SU-DHL-6 (cell line): ENCODE results near the gene MYH2.

ENCODE experiments used
- H2AFZ ChIP-seq: fragments of 200-600 bp; sonication (generic); 2 replicates; pipeline ENCODE4 v1.6.1; 2014; ENCODE audit warnings: low read depth, mild to moderate bottlenecking, moderate library complexity, mixed read lengths, antibody characterized with exemption, low read length; ENCODE audit not compliant: severe bottlenecking
- H3F3A ChIP-seq: fragments of 200-600 bp; shearing (Covaris generic); 2 replicates; pipeline ENCODE4 v1.6.0; 2016; ENCODE audit warnings: antibody characterized with exemption, mild to moderate bottlenecking; ENCODE audit not compliant: insufficient read depth
- H3K27ac ChIP-seq: fragments of 200-600 bp; sonication (generic); 2 replicates; pipeline ENCODE4 v1.5.1; 2016; ENCODE audit warnings: low read depth, mild to moderate bottlenecking, low read length, moderate library complexity, mixed read lengths
- H3K27me3 ChIP-seq: fragments of 200-600 bp; sonication (generic), shearing (Covaris generic); 2 replicates; pipeline ENCODE4 v1.6.0; 2014; ENCODE audit warnings: mild to moderate bottlenecking, low read length
- H3K36me3 ChIP-seq: fragments of 200-600 bp; sonication (generic); 2 replicates; pipeline ENCODE4 v1.6.1; 2014; ENCODE audit warnings: mild to moderate bottlenecking, low read length, mixed read lengths
- H3K4me2 ChIP-seq: fragments of 300-600, 200-600 bp; shearing (Covaris generic), sonication (generic); 2 replicates; pipeline ENCODE4 v1.6.0; 2014; ENCODE audit warnings: low read length, low read depth, mild to moderate bottlenecking; ENCODE audit not compliant: poor library complexity, severe bottlenecking
- H3K4me3 ChIP-seq: fragments of 200-600 bp; sonication (generic); 2 replicates; pipeline ENCODE4 v1.5.1; 2014; ENCODE audit warnings: antibody characterized with exemption, low read length, mild to moderate bottlenecking, mixed read lengths; ENCODE audit not compliant: insufficient read depth, poor library complexity, severe bottlenecking
- H3K79me2 ChIP-seq: fragments of 200-600 bp; sonication (generic); 2 replicates; pipeline ENCODE4 v1.6.1; 2014; ENCODE audit warnings: mild to moderate bottlenecking, low read length, moderate library complexity; ENCODE audit not compliant: insufficient read depth
- H3K9ac ChIP-seq: fragments of 200-600 bp; sonication (generic); 2 replicates; pipeline ENCODE4 v1.7.0; 2014; ENCODE audit warnings: mild to moderate bottlenecking, low read length
- H3K9me2 ChIP-seq: fragments of 200-600 bp; sonication (generic); replicated peaks from 2 replicates; pipeline ENCODE4 v1.6.1; 2014; ENCODE audit warnings: low read length; ENCODE audit not compliant: insufficient read depth
- H3K9me3 ChIP-seq: fragments of 200-600 bp; sonication (generic); 2 replicates; pipeline ENCODE4 v1.6.1; 2014; ENCODE audit warnings: low read length, mixed read lengths; ENCODE audit not compliant: insufficient read depth
- H4K20me1 ChIP-seq: fragments of 200-600 bp; sonication (generic); 2 replicates; pipeline ENCODE4 v1.6.1; 2014; ENCODE audit warnings: low read depth, mild to moderate bottlenecking, antibody characterized with exemption, low read length, moderate library complexity, mixed read lengths
- EZH2phosphoT487 ChIP-seq: fragments of 200-600 bp; sonication (generic), shearing (Covaris generic); conservative IDR thresholded peaks from 2 replicates; pipeline ENCODE4 v1.6.1; 2018; ENCODE audit warnings: mild to moderate bottlenecking, antibody characterized with exemption, low read length, moderate library complexity, mixed read lengths
- TF ChIP-seq, protein P1 (sequence below): fragments of 200-600 bp; sonication (generic); IDR thresholded peaks from one replicate; pipeline ENCODE4 v1.5.1; 2017; ENCODE audit warnings: antibody characterized with exemption, mild to moderate bottlenecking, low read length, moderate library complexity; ENCODE audit not compliant: insufficient read depth, poor library complexity, severe bottlenecking

MYH2 gene

DNA sequence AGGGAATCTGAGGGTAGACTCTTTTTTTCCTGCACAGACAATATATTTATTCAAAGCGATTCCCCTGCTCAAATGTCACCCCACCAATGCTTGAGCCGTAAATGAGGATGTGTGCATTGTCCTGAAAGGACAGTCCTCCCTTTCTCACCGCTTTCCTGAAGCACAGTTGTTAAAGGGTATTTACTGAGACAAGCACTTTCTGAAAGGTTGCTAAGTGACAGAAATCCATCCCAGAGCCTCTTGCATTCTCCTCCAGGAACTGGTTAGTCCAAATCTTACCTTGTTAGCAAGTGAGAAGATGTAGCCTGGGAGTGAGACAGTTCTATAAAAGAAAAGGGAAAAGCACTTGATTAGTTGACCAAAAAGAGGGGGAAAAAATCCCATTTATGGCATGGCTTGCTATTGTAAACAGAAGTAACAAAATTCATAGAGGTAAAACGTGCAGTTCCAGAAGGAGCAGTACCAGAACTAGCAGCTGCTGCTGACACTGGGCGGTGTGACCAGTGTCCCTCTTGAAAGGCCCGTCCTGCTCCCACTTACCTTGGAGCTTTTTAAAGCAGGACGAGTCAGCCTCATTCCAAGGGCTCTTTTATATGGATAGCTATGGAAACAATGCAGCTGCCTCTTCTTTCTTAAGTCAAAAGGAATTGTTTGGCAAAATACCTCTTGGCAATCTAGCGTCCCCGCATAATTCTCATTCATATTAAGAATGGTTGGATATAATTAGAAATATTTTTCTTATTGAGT lies at the start of gene MYH2:
TSS of gene MYH2 (minus strand) at position 563 of the 747 bp plus-strand sequence. CDS start 1,738 bp downstream, outside the sequence.
- no peak within 1 kb of the TSS for H3K4me2 ChIP-seq
- no peaks in the 10 kb centered on the region for H3K79me2 ChIP-seq
- no peak within 1 kb of the TSS for H3K27ac ChIP-seq
- H3K9me3 ChIP-seq = no peaks in the 10 kb centered on the region
- no peak within 1 kb of the TSS for H2AFZ ChIP-seq
- no peaks in the 10 kb centered on the region for H3K36me3 ChIP-seq
- H3K27me3 ChIP-seq = no peaks in the 10 kb centered on the region
- no peak for TF ChIP-seq EZH2phosphoT487
- TF ChIP-seq, protein P1, sequence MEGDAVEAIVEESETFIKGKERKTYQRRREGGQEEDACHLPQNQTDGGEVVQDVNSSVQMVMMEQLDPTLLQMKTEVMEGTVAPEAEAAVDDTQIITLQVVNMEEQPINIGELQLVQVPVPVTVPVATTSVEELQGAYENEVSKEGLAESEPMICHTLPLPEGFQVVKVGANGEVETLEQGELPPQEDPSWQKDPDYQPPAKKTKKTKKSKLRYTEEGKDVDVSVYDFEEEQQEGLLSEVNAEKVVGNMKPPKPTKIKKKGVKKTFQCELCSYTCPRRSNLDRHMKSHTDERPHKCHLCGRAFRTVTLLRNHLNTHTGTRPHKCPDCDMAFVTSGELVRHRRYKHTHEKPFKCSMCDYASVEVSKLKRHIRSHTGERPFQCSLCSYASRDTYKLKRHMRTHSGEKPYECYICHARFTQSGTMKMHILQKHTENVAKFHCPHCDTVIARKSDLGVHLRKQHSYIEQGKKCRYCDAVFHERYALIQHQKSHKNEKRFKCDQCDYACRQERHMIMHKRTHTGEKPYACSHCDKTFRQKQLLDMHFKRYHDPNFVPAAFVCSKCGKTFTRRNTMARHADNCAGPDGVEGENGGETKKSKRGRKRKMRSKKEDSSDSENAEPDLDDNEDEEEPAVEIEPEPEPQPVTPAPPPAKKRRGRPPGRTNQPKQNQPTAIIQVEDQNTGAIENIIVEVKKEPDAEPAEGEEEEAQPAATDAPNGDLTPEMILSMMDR = no peak
- no peaks in the 10 kb centered on the region for H3K9me2 ChIP-seq
- H3F3A ChIP-seq = no peaks in the 10 kb centered on the region
- no peak within 1 kb of the TSS for H3K4me3 ChIP-seq
- no peaks in the 10 kb centered on the region for H4K20me1 ChIP-seq
- no peak within 1 kb of the TSS for H3K9ac ChIP-seq

DNA sequence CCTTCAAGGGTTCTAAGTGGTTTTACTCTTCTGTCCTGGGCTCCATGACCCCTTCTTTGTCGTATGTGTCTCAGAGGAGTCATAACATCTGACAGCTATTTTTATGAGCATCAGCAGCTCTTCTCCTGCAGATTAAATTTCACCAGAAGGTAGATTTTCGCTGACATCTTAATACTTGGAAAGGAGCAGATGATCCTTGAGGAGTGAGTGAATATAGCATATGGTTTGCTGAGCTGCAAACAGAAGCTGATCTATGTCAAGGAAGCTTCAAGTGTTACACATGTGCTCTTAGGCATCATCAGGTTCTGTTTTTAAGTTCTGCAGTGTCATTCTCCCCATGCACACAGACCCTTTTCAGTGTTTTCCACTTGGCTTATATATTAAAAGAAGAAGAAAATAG lies 49.2 kb upstream of the MYH2 start:
- Histone ChIP-seq H3K4me2 (no peak overlapping the region), H3K9ac (no peak overlapping the region), H4K20me1 (no peaks in the 10 kb centered on the region), H3K9me3 (no peaks in the 10 kb centered on the region), H3K36me3 (no peaks in the 10 kb centered on the region), H3K4me3 (no peak overlapping the region), H3F3A (no peaks in the 10 kb centered on the region), H2AFZ (no peak overlapping the region), H3K27ac (no peak overlapping the region), H3K27me3 (no peaks in the 10 kb centered on the region), H3K9me2 (no peaks in the 10 kb centered on the region), H3K79me2 (no peaks in the 10 kb centered on the region)
- TF ChIP-seq EZH2phosphoT487 = no peak
- TF ChIP-seq, protein P1 = no peak

DNA sequence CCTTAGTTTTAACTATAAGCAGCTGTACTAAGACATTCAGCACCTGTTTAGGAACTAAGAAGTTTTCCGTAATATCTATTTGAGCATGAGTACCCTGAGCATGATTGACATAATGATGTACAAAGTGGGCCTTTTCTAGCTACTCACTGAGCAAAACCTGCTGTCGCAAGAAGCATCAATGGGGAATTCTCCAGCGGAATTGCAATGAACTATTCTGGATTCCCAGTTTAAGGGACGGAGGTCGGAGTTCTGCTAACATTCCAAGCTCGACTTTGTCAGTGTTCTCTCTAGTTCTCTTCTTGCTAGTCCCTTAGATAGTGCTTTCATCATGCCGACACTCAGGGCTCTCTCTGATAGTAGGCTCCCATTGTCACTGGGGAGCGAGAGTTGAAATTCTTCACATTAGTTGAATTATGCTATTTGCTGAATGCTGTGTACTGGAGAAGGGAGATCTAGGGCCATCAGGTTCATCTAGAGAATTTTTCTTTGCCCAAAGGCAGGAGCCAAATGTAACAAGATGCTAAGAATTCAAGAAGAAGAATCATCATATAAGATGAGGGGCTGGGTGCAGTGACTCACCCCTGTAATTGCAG lies 40.2 kb upstream of the MYH2 start:
- Histone ChIP-seq H3K9me2 (no peaks in the 10 kb centered on the region), H3K27me3 (no peaks in the 10 kb centered on the region), H3K4me2 (no peak overlapping the region), H3F3A (no peaks in the 10 kb centered on the region), H3K79me2 (no peaks in the 10 kb centered on the region), H3K4me3 (no peak overlapping the region), H3K36me3 (no peaks in the 10 kb centered on the region), H3K27ac (no peak overlapping the region), H3K9ac (no peak overlapping the region), H2AFZ (no peak overlapping the region), H3K9me3 (no peaks in the 10 kb centered on the region), H4K20me1 (no peaks in the 10 kb centered on the region)
- no peak for TF ChIP-seq EZH2phosphoT487
- TF ChIP-seq, protein P1 = no peak
